NCI-H187 treated with DMSO at 0.1 percent for 48 hours (cell line): Measurements from ENCODE around the gene DEK.
"Not testable (repeated sequence)": the region's sequence is repeated elsewhere in the genome, so short reads cannot be mapped to it uniquely, and the experiment has no call there.

ENCODE experiments used
- DNase-seq: peaks from one replicate; lab custom pipeline; 2025; lab: John Stamatoyannopoulos, UW

DEK gene

GRCh38 chr6:18240230-18240629 lies 24.1 kb downstream of the DEK start:
- no peak for DNase-seq

DNA sequence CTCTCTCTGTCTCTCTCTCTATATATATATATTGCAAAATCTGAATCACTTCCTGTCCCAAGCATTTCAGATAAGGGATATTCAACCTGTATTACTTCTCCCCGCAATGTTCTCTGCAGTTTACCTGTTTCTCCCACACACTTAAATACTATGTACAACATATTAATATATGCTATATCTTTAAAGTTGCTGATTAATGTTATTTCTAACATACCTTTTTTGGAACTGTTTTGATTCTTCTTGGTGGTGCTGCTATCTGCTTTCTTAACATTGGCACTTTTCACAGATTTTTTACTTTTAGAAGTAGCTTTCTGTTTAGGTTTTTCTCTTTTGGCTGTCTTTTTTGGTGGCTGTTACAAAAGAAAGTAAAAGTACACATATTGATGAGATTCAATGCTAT lies 27.2 kb downstream of the DEK start:
- DNase-seq: no peak

GRCh38 chr6:18235524-18235923 lies 28.8 kb downstream of the DEK start:
- DNase-seq: no peak

DNA sequence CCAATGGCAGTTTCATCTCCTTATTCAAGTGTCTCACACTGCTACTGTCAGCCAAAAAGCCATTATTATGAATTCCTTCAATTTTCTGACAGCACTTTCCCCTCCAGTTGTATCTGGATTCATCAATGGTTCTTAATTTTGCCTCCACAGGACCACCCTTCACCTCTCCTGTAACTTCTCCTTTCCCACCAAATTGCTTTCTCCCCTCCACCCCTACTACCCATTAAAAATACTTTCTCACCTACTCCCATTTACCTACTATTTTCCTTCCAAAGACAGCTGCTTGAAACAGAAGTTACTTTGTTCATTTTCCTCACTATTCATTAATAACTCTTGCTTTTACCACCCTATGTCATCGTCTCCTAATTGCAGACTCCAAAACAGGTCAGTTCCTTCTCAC lies 29.8 kb downstream of the DEK start:
- DNase-seq: no peak

DNA sequence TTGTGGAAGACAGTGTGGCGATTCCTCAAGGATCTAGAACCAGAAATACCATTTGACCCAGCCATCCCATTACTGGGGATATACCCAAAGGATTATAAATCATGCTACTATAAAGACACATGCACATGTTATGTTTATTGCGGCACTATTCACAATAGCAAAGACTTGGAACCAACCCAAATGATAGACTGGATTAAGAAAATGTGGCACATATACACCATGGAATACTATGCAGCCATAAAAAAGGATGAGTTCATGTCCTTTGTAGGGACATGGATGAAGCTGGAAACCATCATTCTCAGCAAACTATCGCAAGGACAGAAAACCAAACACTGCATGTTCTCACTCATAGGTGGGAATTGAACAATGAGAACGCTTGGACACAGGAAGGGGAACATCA lies 30.6 kb downstream of the DEK start:
- not testable (repeated sequence) for DNase-seq

- DNase-seq: not testable (repeated sequence)
Measured at GRCh38 chr6:18231856-18232255, 32.5 kb downstream of the DEK start.

- DNase-seq: not testable (repeated sequence)
Measured at GRCh38 chr6:18228590-18228989, 35.7 kb downstream of the DEK start.

DNA sequence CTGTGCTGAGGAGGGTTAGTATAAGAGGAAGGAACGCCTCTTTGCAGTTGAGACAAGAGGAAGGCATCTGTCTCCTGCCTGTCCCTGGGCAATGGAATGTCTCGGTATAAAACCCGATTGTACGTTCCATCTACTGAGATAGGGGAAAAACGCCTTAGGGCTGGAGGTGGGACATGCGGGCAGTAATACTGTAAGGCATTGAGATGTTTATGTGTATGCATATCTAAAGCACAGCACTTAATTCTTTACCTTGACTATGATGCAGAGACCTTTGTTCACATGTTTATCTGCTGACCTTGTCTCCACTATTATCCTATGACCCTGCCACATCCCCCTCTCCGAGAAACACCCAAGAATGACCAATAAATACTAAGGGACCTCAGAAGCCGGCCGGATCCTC lies 37.2 kb downstream of the DEK start:
- not testable (repeated sequence) for DNase-seq

DNA sequence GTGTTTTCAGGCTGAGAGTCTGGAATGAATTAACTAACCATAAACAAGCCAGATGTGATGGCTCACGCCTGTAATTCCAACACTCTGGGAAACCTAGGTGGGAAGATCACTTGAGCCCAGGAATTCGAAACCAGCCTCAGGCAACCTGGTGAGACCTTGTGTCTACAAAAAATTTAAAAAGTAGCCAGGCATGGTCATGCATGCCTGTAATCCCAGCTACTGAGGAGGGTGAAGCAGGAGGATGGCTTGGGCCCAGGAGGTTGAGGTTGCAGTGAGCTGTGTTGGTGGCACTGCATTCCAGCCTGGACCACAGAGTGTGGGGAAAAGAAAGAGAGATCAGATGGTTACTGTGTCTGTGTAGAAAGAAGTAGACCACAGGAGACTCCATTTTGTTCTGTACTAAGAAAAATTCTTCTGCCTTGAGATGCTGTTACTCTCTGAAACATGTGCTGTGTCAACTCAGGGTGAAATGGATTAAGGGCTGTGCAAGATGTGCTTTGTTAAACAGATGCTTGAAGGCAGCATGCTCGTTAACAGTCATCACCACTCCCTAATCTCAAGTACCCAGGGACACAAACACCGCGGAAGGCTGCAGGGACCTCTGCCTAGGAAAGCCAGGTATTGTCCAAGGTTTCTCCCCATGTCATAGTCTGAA lies 37.8 kb downstream of the DEK start:
- not testable (repeated sequence) for DNase-seq

DNA sequence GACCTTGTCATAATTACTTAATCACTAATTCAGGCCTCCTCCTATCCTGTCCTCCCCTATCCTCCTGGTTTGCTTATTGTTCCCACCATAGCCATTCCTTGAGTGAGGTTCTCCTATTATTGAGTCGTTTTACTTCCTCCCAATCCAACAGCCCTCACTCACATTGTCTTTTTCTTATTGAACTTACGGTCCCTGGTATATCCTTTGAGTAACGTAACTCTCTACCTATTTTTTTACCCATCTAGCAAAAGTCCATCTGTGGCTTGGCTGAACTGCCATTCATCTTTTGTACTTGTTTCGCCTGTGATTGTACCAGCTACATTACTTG lies 43.1 kb downstream of the DEK start:
- no peak for DNase-seq

DNA sequence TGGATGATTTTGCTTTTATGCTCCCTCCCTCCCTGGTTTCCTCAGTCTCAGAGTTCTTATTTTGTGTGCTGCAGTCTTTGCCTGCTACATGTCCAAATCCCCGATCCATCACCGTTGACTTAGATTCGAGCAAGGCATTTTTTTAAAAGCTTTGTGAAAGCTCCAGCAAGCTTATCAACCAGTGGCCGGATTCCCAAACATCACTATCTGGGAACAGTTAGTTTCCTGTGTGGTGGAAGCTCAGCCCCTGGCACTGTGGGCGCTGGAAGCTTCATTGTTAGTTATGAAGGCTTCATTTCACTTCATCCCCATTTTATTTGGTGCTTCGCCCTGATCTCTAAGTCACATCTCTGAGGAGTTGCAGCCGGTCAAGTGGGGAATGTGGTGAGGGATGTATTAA lies 44.7 kb downstream of the DEK start:
- DNase-seq: no peak

DNA sequence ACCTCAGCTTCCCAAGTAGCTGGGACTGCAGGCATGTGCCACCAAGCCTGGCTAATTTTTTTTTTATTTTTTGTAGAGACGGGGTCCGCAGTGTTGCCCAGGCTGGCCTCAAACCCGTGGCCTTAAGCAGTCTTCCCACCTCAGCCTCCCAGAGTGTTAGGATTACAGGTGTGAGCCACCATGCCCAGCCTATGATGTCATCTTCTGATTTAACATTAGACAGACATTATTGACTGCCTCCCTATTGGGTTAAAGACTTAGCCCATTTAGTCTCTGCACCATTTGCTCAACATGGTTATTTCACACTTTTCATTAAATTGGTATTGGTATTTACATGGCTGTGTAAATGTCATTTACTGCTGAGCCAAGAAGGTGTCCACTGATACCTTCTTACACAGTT lies 46.1 kb downstream of the DEK start:
- no peak for DNase-seq

GRCh38 chr6:18216411-18216810 lies 47.9 kb downstream of the DEK start:
- no peak for DNase-seq

GRCh38 chr6:18215436-18215835 lies 48.9 kb downstream of the DEK start:
- no peak for DNase-seq

GRCh38 chr6:18214003-18214402 lies 50.3 kb downstream of the DEK start:
- DNase-seq: no peak

GRCh38 chr6:18213439-18213838 lies 50.9 kb downstream of the DEK start:
- DNase-seq: no peak

- DNase-seq: no peak
Measured at GRCh38 chr6:18212231-18212630, 52.1 kb downstream of the DEK start.

- no peak for DNase-seq
Measured at GRCh38 chr6:18211338-18211737, 53.0 kb downstream of the DEK start.

DNA sequence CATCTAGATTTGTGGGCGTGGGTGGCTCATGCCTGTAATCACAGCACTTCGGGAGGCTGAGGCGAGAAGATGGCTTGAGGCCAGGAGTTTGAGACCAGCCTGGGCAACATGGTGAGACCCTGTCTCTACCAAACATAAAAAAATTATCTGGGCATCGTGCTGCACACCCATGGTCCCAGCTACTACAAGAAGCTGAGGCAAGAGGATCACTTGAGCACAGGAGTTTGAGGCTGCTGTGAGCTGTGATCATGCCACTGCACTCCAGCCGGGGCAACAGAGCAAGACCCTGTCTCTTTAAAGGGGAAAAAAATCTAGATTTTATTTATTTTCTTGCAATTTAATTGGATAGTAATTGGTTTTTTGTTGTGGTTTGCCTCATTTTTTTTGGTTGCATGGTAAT lies 53.6 kb downstream of the DEK start:
- no peak for DNase-seq

- DNase-seq: no peak
Measured at GRCh38 chr6:18209539-18210197, 54.7 kb downstream of the DEK start.

GRCh38 chr6:18208778-18209177 lies 55.6 kb downstream of the DEK start:
- DNase-seq: not testable (repeated sequence)

- DNase-seq: peak; percentile 62
Measured at GRCh38 chr6:18207949-18208348, 56.4 kb downstream of the DEK start.

GRCh38 chr6:18207438-18207837 lies 56.9 kb downstream of the DEK start:
- no peak for DNase-seq

GRCh38 chr6:18206591-18206990 lies 57.7 kb downstream of the DEK start:
- DNase-seq: peak; percentile 28
